Measurements from ENCODE around the gene HPCAL1. TPM values are rescaled to one million over a fixed set of nuclear protein-coding genes. Genes with fewer than 3 reads are reported as not detected.

HPCAL1 gene
- total RNA-seq, 4 donors from 2014 or later, result 34.5 to 54.2 (median 41.3) TPM

- Histone ChIP-seq H3K9me3 (no peaks in the 10 kb centered on the region), H3K4me1 (peaks cover 27 to 49% (median 46%) of the 10 kb centered on the region in 4 donors), H3K27me3 (no peaks in the 10 kb centered on the region), H3K4me3 (peak overlapping the region; percentile 76 to 98 (median 92)), H3K27ac (replicated peaks in 1 of 4) (peak overlapping the region; percentile 73 to 87 (median 83)), H3K36me3 (no peaks in the 10 kb centered on the region)
- 72% methylated on average over 9 of the region's 29 CpGs for WGBS
- DNase-seq (ENCODE audit: extremely low spot score), result no peak
- intact Hi-C loops (cut with DNase I), result loop anchor here (5.0 kb wide), 2 partner anchors 105 to 180 kb away; partner anchors contain the start of gene RRM2
- no peak for TF ChIP-seq EP300 (IDR thresholded peaks at IDR 0.05)
- no peak for TF ChIP-seq POLR2A (IDR thresholded peaks at IDR 0.05; ENCODE audit: low read depth)
- TF ChIP-seq CTCF (IDR thresholded peaks at IDR 0.05), result no peak
- no peak for TF ChIP-seq POLR2AphosphoS5 (IDR thresholded peaks at IDR 0.05)
Observed at GRCh38 chr2:10301941-10302478, 694 bp upstream of the HPCAL1 start.

- DNase-seq (ENCODE audit: extremely low spot score), result no peak
- H3K9me3 ChIP-seq, result no peaks in the 10 kb centered on the region
- H3K4me1 ChIP-seq, result peaks cover 38 to 49% (median 45%) of the 10 kb centered on the region in 4 donors
- TF ChIP-seq POLR2AphosphoS5 (IDR thresholded peaks at IDR 0.05) (no peak), EP300 (IDR thresholded peaks at IDR 0.05) (no peak), CTCF (IDR thresholded peaks at IDR 0.05) (no peak)
- no peaks in the 10 kb centered on the region for H3K36me3 ChIP-seq
- H3K4me3 ChIP-seq, result peak overlapping the region; percentile 76 to 98 (median 92)
- intact Hi-C loops (cut with DNase I), result loop anchor here (5.0 kb wide), 2 partner anchors 104 to 181 kb away; partner anchors contain the start of gene RRM2
- H3K27me3 ChIP-seq, result no peaks in the 10 kb centered on the region
- peak overlapping the region; percentile 73 to 87 (median 83) for H3K27ac ChIP-seq (replicated peaks in 1 of 4)
- WGBS, result 0% methylated on average over 6 of the region's 48 CpGs
Observed at GRCh38 chr2:10303181-10303693, 533 bp downstream of the HPCAL1 start.

- Histone ChIP-seq H3K4me3 (peak overlapping the region; percentile 76 to 98 (median 92)), H3K36me3 (no peaks in the 10 kb centered on the region), H3K27me3 (no peaks in the 10 kb centered on the region), H3K27ac (replicated peaks in 1 of 4) (peak overlapping the region; percentile 24 to 87 (median 77)), H3K4me1 (peaks cover 38 to 49% (median 43%) of the 10 kb centered on the region in 4 donors), H3K9me3 (no peaks in the 10 kb centered on the region)
- WGBS, result under 1% methylated on average over 43 of the region's 53 CpGs
- TF ChIP-seq POLR2A (IDR thresholded peaks at IDR 0.05; ENCODE audit: low read depth) (no peak), CTCF (IDR thresholded peaks at IDR 0.05) (peak in 1 of 3 experiments; percentile 21), EP300 (IDR thresholded peaks at IDR 0.05) (no peak)
- intact Hi-C loops (cut with DNase I), result loop anchor here (5.0 kb wide), 2 partner anchors 103 to 182 kb away; partner anchors contain the start of gene RRM2
- no peak for DNase-seq (ENCODE audit: extremely low spot score)
Observed at GRCh38 chr2:10303694-10304378, 1.1 kb downstream of the HPCAL1 start.

GRCh38 chr2:10304458-10305253, 2.0 kb downstream of the HPCAL1 start:
- peaks cover 38 to 49% (median 43%) of the 10 kb centered on the region in 4 donors for H3K4me1 ChIP-seq
- no peaks in the 10 kb centered on the region for H3K9me3 ChIP-seq
- H3K27ac ChIP-seq (replicated peaks in 1 of 4), result peak overlapping the region; percentile 24 to 81 (median 53)
- intact Hi-C loops (cut with DNase I), result loop anchor here (5.0 kb wide), 2 partner anchors 103 to 182 kb away; partner anchors contain the start of gene RRM2
- H3K27me3 ChIP-seq, result no peaks in the 10 kb centered on the region
- H3K36me3 ChIP-seq, result no peaks in the 10 kb centered on the region
- no peak for DNase-seq (ENCODE audit: extremely low spot score)
- peak overlapping the region; percentile 76 to 98 (median 92) for H3K4me3 ChIP-seq
- WGBS, result 56% methylated on average over 25 of the region's 28 CpGs
- TF ChIP-seq CTCF (IDR thresholded peaks at IDR 0.05) (no peak), POLR2A (IDR thresholded peaks at IDR 0.05; ENCODE audit: low read depth) (no peak), POLR2AphosphoS5 (IDR thresholded peaks at IDR 0.05) (no peak), EP300 (IDR thresholded peaks at IDR 0.05) (no peak)
